H9 (cell line): ENCODE data around the gene ANTXRL. TPM values are rescaled to one million over a fixed set of nuclear protein-coding genes. Genes with fewer than 3 reads are reported as not detected.

Source experiments
- DNase-seq: peaks from one replicate; pipeline ENCODE4 v3.0.0-alpha.2; 2017
- H2AFZ ChIP-seq: one replicate; pipeline ENCODE4 v1.6.1; 2013; ENCODE audit warnings: mild to moderate bottlenecking, low read length, control low read depth, moderate library complexity
- H2AK5ac ChIP-seq: 2 replicates; pipeline ENCODE4 v1.6.1; 2013; ENCODE audit warnings: low read length, control low read depth, mixed read lengths; ENCODE audit not compliant: insufficient read length
- H2BK120ac ChIP-seq: one replicate; pipeline ENCODE4 v1.6.1; 2013; ENCODE audit warnings: low read depth, mild to moderate bottlenecking, low read length, control low read depth, inconsistent platforms; ENCODE audit not compliant: poor library complexity, severe bottlenecking
- H2BK12ac ChIP-seq: 2 replicates; pipeline ENCODE4 v1.6.1; 2013; ENCODE audit warnings: low read length, control low read depth, mixed read lengths, low read depth; ENCODE audit not compliant: insufficient read length
- H2BK15ac ChIP-seq: 2 replicates; pipeline ENCODE4 v1.6.1; 2013; ENCODE audit warnings: low read depth, low read length, control low read depth
- H2BK20ac ChIP-seq: one replicate; pipeline ENCODE4 v1.6.1; 2013; ENCODE audit warnings: low read depth, mild to moderate bottlenecking, low read length, control low read depth, inconsistent platforms; ENCODE audit not compliant: poor library complexity, severe bottlenecking
- H2BK5ac ChIP-seq: 2 replicates; pipeline ENCODE4 v1.6.1; 2013; ENCODE audit warnings: low read length, control low read depth, mixed read lengths; ENCODE audit not compliant: insufficient read length
- H3K14ac ChIP-seq: 2 replicates; pipeline ENCODE4 v1.6.1; 2013; ENCODE audit warnings: low read length, control low read depth; ENCODE audit not compliant: insufficient read depth
- H3K18ac ChIP-seq: 2 replicates; pipeline ENCODE4 v1.6.1; 2013; ENCODE audit warnings: low read depth, mild to moderate bottlenecking, mixed read lengths, low read length, control low read depth; ENCODE audit not compliant: insufficient read length
- H3K23ac ChIP-seq: 2 replicates; pipeline ENCODE4 v1.6.1; 2013; ENCODE audit warnings: low read length, control low read depth, mixed read lengths, low read depth; ENCODE audit not compliant: insufficient read length
- H3K23me2 ChIP-seq: 2 replicates; pipeline ENCODE4 v1.6.1; 2013; ENCODE audit warnings: low read depth, mild to moderate bottlenecking, mixed read lengths, low read length, control low read depth; ENCODE audit not compliant: insufficient read length, poor library complexity, severe bottlenecking
- H3K27ac ChIP-seq: 2 replicates; pipeline ENCODE4 v1.5.1; 2013; ENCODE audit warnings: low read length, control low read depth, mixed read lengths, low read depth; ENCODE audit not compliant: insufficient read length
- H3K27me3 ChIP-seq: 2 replicates; pipeline ENCODE4 v1.6.1; 2013; ENCODE audit warnings: low read length, control low read depth, inconsistent platforms; ENCODE audit not compliant: insufficient read depth
- H3K4ac ChIP-seq: 2 replicates; pipeline ENCODE4 v1.6.1; 2013; ENCODE audit warnings: low read depth, mild to moderate bottlenecking, control low read depth, inconsistent platforms, low read length, moderate library complexity
- H3K4me1 ChIP-seq: 2 replicates; pipeline ENCODE4 v1.6.1; 2013; ENCODE audit warnings: low read length, control low read depth, inconsistent platforms; ENCODE audit not compliant: insufficient read depth
- H3K4me2 ChIP-seq: 2 replicates; pipeline ENCODE4 v1.6.1; 2013; ENCODE audit warnings: low read length, control low read depth, mixed read lengths; ENCODE audit not compliant: insufficient read length, insufficient read depth
- H3K56ac ChIP-seq: 2 replicates; pipeline ENCODE4 v1.6.1; 2013; ENCODE audit warnings: low read depth, mild to moderate bottlenecking, mixed read lengths, low read length, control low read depth; ENCODE audit not compliant: insufficient read length
- H3K79me1 ChIP-seq: 2 replicates; pipeline ENCODE4 v1.6.1; 2013; ENCODE audit warnings: low read depth, mild to moderate bottlenecking, moderate library complexity, low read length, control low read depth, inconsistent platforms; ENCODE audit not compliant: insufficient read depth, poor library complexity, severe bottlenecking
- H3K79me2 ChIP-seq: 2 replicates; pipeline ENCODE4 v1.6.1; 2013; ENCODE audit warnings: low read length, control low read depth, inconsistent platforms; ENCODE audit not compliant: insufficient read depth
- H3K9ac ChIP-seq: 2 replicates; pipeline ENCODE4 v1.6.1; 2013; ENCODE audit warnings: low read length, control low read depth, mixed read lengths; ENCODE audit not compliant: insufficient read length; ENCODE audit errors: extremely low read depth
- H3K9me3 ChIP-seq: one replicate; pipeline ENCODE4 v1.6.1; 2013; ENCODE audit warnings: low read depth, low read length, inconsistent platforms; ENCODE audit not compliant: control insufficient read depth
- H3T11ph ChIP-seq: one replicate; pipeline ENCODE4 v1.6.1; 2013; ENCODE audit warnings: mild to moderate bottlenecking, low read length, control low read depth, inconsistent platforms
- H4K20me1 ChIP-seq: one replicate; pipeline ENCODE4 v1.6.1; 2013; ENCODE audit not compliant: control insufficient read depth, insufficient read length, insufficient read depth
- H4K5ac ChIP-seq: 2 replicates; pipeline ENCODE4 v1.6.1; 2013; ENCODE audit warnings: low read depth, mild to moderate bottlenecking, mixed read lengths, low read length, control low read depth; ENCODE audit not compliant: insufficient read length
- H4K8ac ChIP-seq: replicated peaks from 2 replicates; pipeline ENCODE4 v1.6.1; 2013; ENCODE audit warnings: low read length, control low read depth, mixed read lengths, low read depth; ENCODE audit not compliant: insufficient read length
- H4K91ac ChIP-seq: 2 replicates; pipeline ENCODE4 v1.6.1; 2013; ENCODE audit warnings: low read depth, mild to moderate bottlenecking, moderate library complexity, mixed read lengths, low read length, control low read depth; ENCODE audit not compliant: insufficient read length
- H3K27ac Mint-ChIP-seq, 3 experiments: 2 replicates in 2 of 3; 3 replicates in 1 of 3; pipeline ENCODE4 v1.8.0; 2020 to 2021; ENCODE audit warnings: mixed read lengths in 3 of 3, mild to moderate bottlenecking in 1 of 3, moderate library complexity in 1 of 3
- H3K27me3 Mint-ChIP-seq: 2 replicates; pipeline ENCODE4 v1.8.0; 2021; ENCODE audit warnings: low read depth, mild to moderate bottlenecking, moderate library complexity, mixed read lengths
- H3K36me3 Mint-ChIP-seq, 3 experiments: 2 replicates in 2 of 3; 3 replicates in 1 of 3; pipeline ENCODE4 v1.8.0; 2020 to 2021; ENCODE audit warnings: low read depth in 3 of 3, mixed read lengths in 3 of 3; ENCODE audit not compliant: insufficient read depth in 1 of 3
- H3K4me1 Mint-ChIP-seq, 2 experiments: 2 replicates each; pipeline ENCODE4 v1.8.0; 2020; ENCODE audit warnings: mixed read lengths in 2 of 2
- H3K4me3 Mint-ChIP-seq, 2 experiments: 2 replicates in 1 of 2; 3 replicates in 1 of 2; pipeline ENCODE4 v1.8.0; 2020 to 2021; ENCODE audit warnings: mild to moderate bottlenecking in 2 of 2, mixed read lengths in 2 of 2, moderate library complexity in 1 of 2
- H3K9me3 Mint-ChIP-seq, 2 experiments: 2 replicates in 1 of 2; 3 replicates in 1 of 2; pipeline ENCODE4 v1.8.0; 2020; ENCODE audit warnings: mild to moderate bottlenecking in 2 of 2, mixed read lengths in 2 of 2, moderate library complexity in 1 of 2
- WGBS: extraction: QIAGEN DNeasy Blood & Tissue Kit; methylation state at CpG from one replicate; pipeline ENCODE4 v1.1.7; 2013; ENCODE audit warnings: missing lambda C conversion rate, low lambda C conversion rate, mixed read lengths; ENCODE audit not compliant: insufficient read length; ENCODE audit errors: extremely low coverage; 5-methylcytosine and 5-hydroxymethylcytosine counted together
- total RNA-seq: library from RNA; stranded (reverse); gene quantifications from 2 replicates; pipeline ENCODE4 v1.2.1, GENCODE V29; 2021
- TF ChIP-seq, protein P1 (sequence below): fragments of 200-600 bp; sonication (generic); conservative IDR thresholded peaks from 3 replicates; pipeline ENCODE4 v1.8.0; 2021; ENCODE audit warnings: antibody characterized with exemption, mild to moderate bottlenecking

The ANTXRL gene
- total RNA-seq, 1 experiment from 2014 or later, result not detected

DNA sequence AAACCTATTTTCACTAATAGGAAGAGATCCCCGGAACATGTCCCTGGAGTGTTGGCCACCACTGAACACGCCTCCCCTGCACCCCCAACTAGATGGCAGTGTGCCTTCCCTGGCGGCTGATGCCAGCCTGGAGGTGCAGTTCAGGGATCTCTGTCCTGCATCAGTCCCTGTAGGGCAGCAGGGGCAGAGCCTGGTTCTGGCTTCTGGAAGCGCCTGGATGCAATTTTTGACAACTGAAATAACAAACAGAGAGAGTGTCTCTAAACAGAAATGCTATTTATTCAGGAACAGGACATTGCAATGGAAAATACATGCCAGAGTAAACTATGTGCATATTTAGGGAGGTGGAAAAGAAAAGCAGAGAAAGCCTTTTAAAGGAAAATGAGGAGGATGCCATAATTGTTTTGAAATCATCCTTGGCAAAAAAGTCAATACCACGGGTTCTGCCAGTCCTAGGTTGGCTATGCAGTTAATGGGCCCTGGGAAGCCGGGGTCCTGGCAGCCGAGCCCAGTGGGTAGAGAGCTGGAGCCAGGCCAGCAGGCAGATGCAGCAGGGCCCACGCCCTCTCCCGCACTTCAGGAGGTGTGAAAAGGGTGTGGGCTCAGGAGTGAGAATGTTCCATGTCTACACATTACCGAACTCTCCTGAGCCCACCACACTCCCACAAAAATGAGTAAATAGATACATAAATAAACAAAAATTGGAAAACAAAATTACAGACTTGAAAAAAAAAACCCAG lies 18.5 kb downstream of the ANTXRL start:
- Histone ChIP-seq H3K23me2 (no peaks in the 10 kb centered on the region), H3K23ac (no peak overlapping the region), H3K4me2 (no peak overlapping the region), H3K14ac (no peak overlapping the region; the same call in 1 of the 2 replicates), H3K9ac (no peak overlapping the region), H3K56ac (no peak overlapping the region), H3K79me1 (no peaks in the 10 kb centered on the region), H4K8ac (no peak overlapping the region), H3K27me3 (no peaks in the 10 kb centered on the region), H2AFZ (no peak overlapping the region), H3T11ph (no peak overlapping the region), H3K4ac (no peak overlapping the region), H3K79me2 (no peaks in the 10 kb centered on the region), H3K18ac (no peak overlapping the region), H3K4me1 (no peaks in the 10 kb centered on the region), H4K91ac (no peak overlapping the region), H2BK5ac (no peak overlapping the region), H2BK12ac (no peak overlapping the region), H4K20me1 (no peaks in the 10 kb centered on the region), H3K27ac (no peak overlapping the region), H3K9me3 (no peaks in the 10 kb centered on the region), H2BK120ac (no peak overlapping the region), H2BK15ac (no peak overlapping the region), H2AK5ac (no peak overlapping the region), H4K5ac (no peak overlapping the region), H2BK20ac (no peak overlapping the region)
- Mint-ChIP-seq H3K27ac (no peak overlapping the region), H3K36me3 (no peaks in the 10 kb centered on the region), H3K27me3 (no peaks in the 10 kb centered on the region), H3K4me3 (no peak overlapping the region), H3K4me1 (no peaks in the 10 kb centered on the region), H3K9me3 (no peaks in the 10 kb centered on the region)
- DNase-seq, result peak; percentile 20
- TF ChIP-seq, protein P1, sequence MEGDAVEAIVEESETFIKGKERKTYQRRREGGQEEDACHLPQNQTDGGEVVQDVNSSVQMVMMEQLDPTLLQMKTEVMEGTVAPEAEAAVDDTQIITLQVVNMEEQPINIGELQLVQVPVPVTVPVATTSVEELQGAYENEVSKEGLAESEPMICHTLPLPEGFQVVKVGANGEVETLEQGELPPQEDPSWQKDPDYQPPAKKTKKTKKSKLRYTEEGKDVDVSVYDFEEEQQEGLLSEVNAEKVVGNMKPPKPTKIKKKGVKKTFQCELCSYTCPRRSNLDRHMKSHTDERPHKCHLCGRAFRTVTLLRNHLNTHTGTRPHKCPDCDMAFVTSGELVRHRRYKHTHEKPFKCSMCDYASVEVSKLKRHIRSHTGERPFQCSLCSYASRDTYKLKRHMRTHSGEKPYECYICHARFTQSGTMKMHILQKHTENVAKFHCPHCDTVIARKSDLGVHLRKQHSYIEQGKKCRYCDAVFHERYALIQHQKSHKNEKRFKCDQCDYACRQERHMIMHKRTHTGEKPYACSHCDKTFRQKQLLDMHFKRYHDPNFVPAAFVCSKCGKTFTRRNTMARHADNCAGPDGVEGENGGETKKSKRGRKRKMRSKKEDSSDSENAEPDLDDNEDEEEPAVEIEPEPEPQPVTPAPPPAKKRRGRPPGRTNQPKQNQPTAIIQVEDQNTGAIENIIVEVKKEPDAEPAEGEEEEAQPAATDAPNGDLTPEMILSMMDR, result no peak
- WGBS, result no CpG with 5 or more reads among the region's 10 CpGs
